Measurements from ENCODE around the gene CLDN6. TPM values are rescaled to one million over a fixed set of nuclear protein-coding genes. Genes with fewer than 3 reads are reported as not detected.
A peak's percentile ranks its signal among the peaks of the same experiment; 100 is the strongest.

Gene CLDN6
- total and polyA plus RNA-seq, 2 of the 13 experiments (the other 11 are each of a cell fraction or from before 2014, with no cell fraction given): 5.9 to 7.6 TPM

DNA sequence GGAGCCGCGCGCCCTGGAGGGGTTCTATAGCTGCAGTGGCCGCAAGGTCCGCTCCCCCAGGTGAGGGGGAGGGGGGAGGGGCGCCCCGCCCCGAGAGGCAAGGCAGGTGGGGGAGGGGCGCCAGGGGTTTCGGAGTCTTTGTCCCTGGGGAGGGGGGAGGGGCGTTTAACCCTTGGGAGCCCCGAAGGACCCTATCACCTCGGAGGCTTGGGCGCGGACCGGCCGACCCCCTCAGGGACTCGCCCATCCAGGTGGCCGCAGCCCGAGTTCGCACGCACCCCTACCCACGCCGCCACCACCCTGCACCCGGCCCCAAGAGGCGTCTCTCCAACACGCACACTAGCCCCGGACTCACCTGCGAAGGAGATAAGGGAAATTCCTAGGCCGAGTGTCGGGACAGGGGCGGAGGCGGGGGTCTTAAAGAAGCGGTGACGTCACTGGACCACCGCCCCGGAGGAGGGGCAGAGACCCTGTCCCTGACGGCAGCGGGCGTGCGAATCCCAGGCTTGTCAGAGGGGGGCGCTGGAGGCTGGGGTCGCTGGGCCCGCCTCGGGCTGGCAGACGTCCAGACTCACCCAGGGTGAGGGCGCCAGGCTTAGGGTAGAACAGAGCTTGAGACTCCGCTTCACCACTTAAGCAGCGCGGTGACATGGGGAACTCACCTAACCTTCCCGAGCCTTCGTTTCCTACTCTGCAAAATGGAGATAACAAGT is at the start of gene CLDN6 (continued):
- TF ChIP-seq ELF3 (CRISPR knock-in tag; IDR thresholded peaks at IDR 0.05) (no peak), TP53 (CRISPR knock-in tag; conservative IDR thresholded peaks at IDR 0.05) (no peak), SKI (IDR thresholded peaks at IDR 0.05; ENCODE audit: partially characterized antibody) (peak; percentile 26), EP300 (IDR thresholded peaks at IDR 0.05; ENCODE audit: low read depth in 2 of 2, low read length in 2 of 2) (no peak), EP300 (CRISPR knock-in tag; IDR thresholded peaks at IDR 0.05; ENCODE audit: borderline replicate concordance) (no peak), ELF4 (CRISPR knock-in tag; IDR thresholded peaks at IDR 0.05; ENCODE audit: borderline replicate concordance) (no peak), ZNF572 (CRISPR knock-in tag; IDR thresholded peaks at IDR 0.05) (no peak), SALL1 (CRISPR knock-in tag; IDR thresholded peaks at IDR 0.05) (no peak; the same call in 1 of the 2 replicates), NKX3-1 (CRISPR knock-in tag; IDR thresholded peaks at IDR 0.05) (no peak), ZNF124 (CRISPR knock-in tag; IDR thresholded peaks at IDR 0.05) (no peak), SIX1 (CRISPR knock-in tag; IDR thresholded peaks at IDR 0.05; ENCODE audit: borderline replicate concordance) (no peak), ZNF709 (CRISPR knock-in tag; IDR thresholded peaks at IDR 0.05) (no peak), FIP1L1 (IDR thresholded peaks at IDR 0.05; ENCODE audit: borderline replicate concordance, insufficient read depth, low read depth, low read length) (no peak), KLF13 (CRISPR knock-in tag; IDR thresholded peaks at IDR 0.05) (no peak), SOX6 (IDR thresholded peaks at IDR 0.05) (no peak), SOX6 (CRISPR knock-in tag; IDR thresholded peaks at IDR 0.05) (peak; percentile 3; the same call in 1 of the 2 replicates), SOX13 (IDR thresholded peaks at IDR 0.05) (no peak), SOX13 (CRISPR knock-in tag; conservative IDR thresholded peaks at IDR 0.05 in 1 of 2, IDR thresholded peaks at IDR 0.05 in 1 of 2) (0 out of 4 replicates have a peak, but pooled peaks of 1 of the 2 experiments have one; percentile 7), ZNF274 (CRISPR knock-in tag; IDR thresholded peaks at IDR 0.05) (no peak), ZBTB7A (CRISPR knock-in tag; IDR thresholded peaks at IDR 0.05) (peak; percentile 88), ZNF878 (CRISPR knock-in tag; IDR thresholded peaks at IDR 0.05) (no peak), ZNF136 (CRISPR knock-in tag; IDR thresholded peaks at IDR 0.05; ENCODE audit: low read depth) (no peak), NR2F1 (CRISPR knock-in tag; IDR thresholded peaks at IDR 0.05) (no peak), ZFP36L1 (CRISPR knock-in tag; IDR thresholded peaks at IDR 0.05) (no peak), NCOA1 (CRISPR knock-in tag; IDR thresholded peaks at IDR 0.05) (no peak)
- TF ChIP-seq, protein P1, sequence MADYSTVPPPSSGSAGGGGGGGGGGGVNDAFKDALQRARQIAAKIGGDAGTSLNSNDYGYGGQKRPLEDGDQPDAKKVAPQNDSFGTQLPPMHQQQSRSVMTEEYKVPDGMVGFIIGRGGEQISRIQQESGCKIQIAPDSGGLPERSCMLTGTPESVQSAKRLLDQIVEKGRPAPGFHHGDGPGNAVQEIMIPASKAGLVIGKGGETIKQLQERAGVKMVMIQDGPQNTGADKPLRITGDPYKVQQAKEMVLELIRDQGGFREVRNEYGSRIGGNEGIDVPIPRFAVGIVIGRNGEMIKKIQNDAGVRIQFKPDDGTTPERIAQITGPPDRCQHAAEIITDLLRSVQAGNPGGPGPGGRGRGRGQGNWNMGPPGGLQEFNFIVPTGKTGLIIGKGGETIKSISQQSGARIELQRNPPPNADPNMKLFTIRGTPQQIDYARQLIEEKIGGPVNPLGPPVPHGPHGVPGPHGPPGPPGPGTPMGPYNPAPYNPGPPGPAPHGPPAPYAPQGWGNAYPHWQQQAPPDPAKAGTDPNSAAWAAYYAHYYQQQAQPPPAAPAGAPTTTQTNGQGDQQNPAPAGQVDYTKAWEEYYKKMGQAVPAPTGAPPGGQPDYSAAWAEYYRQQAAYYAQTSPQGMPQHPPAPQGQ (CRISPR knock-in tag; IDR thresholded peaks at IDR 0.05; ENCODE audit: borderline replicate concordance): no peak
- TF ChIP-seq, protein P2, sequence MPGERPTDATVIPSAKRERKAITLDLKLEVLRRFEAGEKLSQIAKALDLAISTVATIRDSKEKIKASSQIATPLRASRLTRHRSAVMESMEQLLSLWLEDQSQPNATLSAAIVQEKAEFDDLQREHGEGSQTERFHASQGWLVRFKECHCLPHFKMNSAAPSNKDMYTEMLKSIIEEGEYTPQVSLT (CRISPR knock-in tag; IDR thresholded peaks at IDR 0.05; ENCODE audit: borderline replicate concordance, low read depth): no peak
- TF ChIP-seq, protein P3, sequence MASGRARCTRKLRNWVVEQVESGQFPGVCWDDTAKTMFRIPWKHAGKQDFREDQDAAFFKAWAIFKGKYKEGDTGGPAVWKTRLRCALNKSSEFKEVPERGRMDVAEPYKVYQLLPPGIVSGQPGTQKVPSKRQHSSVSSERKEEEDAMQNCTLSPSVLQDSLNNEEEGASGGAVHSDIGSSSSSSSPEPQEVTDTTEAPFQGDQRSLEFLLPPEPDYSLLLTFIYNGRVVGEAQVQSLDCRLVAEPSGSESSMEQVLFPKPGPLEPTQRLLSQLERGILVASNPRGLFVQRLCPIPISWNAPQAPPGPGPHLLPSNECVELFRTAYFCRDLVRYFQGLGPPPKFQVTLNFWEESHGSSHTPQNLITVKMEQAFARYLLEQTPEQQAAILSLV (CRISPR knock-in tag; IDR thresholded peaks at IDR 0.05; ENCODE audit: borderline replicate concordance): no peak
